ENCODE results near the gene DAAM2. TPM values are rescaled to one million over a fixed set of nuclear protein-coding genes. Genes with fewer than 3 reads are reported as not detected.

Gene DAAM2
- total RNA-seq, 1 donor from 2014 or later, result 22.1 TPM

- Histone ChIP-seq H3K27me3 (no peaks in the 10 kb centered on the region), H3K4me1 (peaks cover 16% of the 10 kb centered on the region), H3K4me3 (no peak overlapping the region), H3K36me3 (no peaks in the 10 kb centered on the region), H3K27ac (peak overlapping the region; percentile 6), H3K9me3 (no peaks in the 10 kb centered on the region)
- intact Hi-C loops (cut with DNase I), result no loop called here
- no peak for DNase-seq (ENCODE audit: extremely low spot score in 2 of 2)
- TF ChIP-seq CTCF (IDR thresholded peaks at IDR 0.05) (no peak), POLR2AphosphoS5 (IDR thresholded peaks at IDR 0.05; ENCODE audit: insufficient read depth in 1 of 2, low read depth in 1 of 2) (no peak), POLR2A (IDR thresholded peaks at IDR 0.05) (no peak)
Observed at GRCh38 chr6:39840781-39841180, 48.6 kb downstream of the DAAM2 start.

- H3K27me3 ChIP-seq, result no peaks in the 10 kb centered on the region
- intact Hi-C loops (cut with DNase I), result no loop called here
- no peak for DNase-seq (ENCODE audit: extremely low spot score in 2 of 2)
- no peaks in the 10 kb centered on the region for H3K9me3 ChIP-seq
- no peak for TF ChIP-seq CTCF (IDR thresholded peaks at IDR 0.05)
- H3K27ac ChIP-seq, result no peak overlapping the region
- no peak overlapping the region for H3K4me3 ChIP-seq
- H3K4me1 ChIP-seq, result peaks cover 11% of the 10 kb centered on the region
- H3K36me3 ChIP-seq, result no peaks in the 10 kb centered on the region
Observed at GRCh38 chr6:39841291-39841690, 49.1 kb downstream of the DAAM2 start.

GRCh38 chr6:39841923-39842322, 49.7 kb downstream of the DAAM2 start:
- Histone ChIP-seq H3K27ac (no peak overlapping the region), H3K4me1 (peaks cover 11% of the 10 kb centered on the region), H3K4me3 (no peak overlapping the region), H3K9me3 (no peaks in the 10 kb centered on the region), H3K27me3 (no peaks in the 10 kb centered on the region), H3K36me3 (no peaks in the 10 kb centered on the region)
- TF ChIP-seq POLR2AphosphoS5 (IDR thresholded peaks at IDR 0.05; ENCODE audit: insufficient read depth in 1 of 2, low read depth in 1 of 2), result no peak
- TF ChIP-seq POLR2A (IDR thresholded peaks at IDR 0.05), result no peak
- no peak for TF ChIP-seq CTCF (IDR thresholded peaks at IDR 0.05)
- DNase-seq (ENCODE audit: extremely low spot score in 2 of 2), result no peak
- intact Hi-C loops (cut with DNase I), result no loop called here

- intact Hi-C loops (cut with DNase I), result no loop called here
- Histone ChIP-seq H3K36me3 (no peaks in the 10 kb centered on the region), H3K27ac (no peak overlapping the region), H3K4me3 (no peak overlapping the region), H3K4me1 (peaks cover 16% of the 10 kb centered on the region), H3K27me3 (no peaks in the 10 kb centered on the region), H3K9me3 (no peaks in the 10 kb centered on the region)
- no peak for DNase-seq (ENCODE audit: extremely low spot score in 2 of 2)
- no peak for TF ChIP-seq POLR2A (IDR thresholded peaks at IDR 0.05)
- TF ChIP-seq POLR2AphosphoS5 (IDR thresholded peaks at IDR 0.05; ENCODE audit: insufficient read depth in 1 of 2, low read depth in 1 of 2), result no peak
- no peak for TF ChIP-seq CTCF (IDR thresholded peaks at IDR 0.05)
Observed at GRCh38 chr6:39843305-39844020, 51.3 kb downstream of the DAAM2 start.

GRCh38 chr6:39844866-39845265, 52.7 kb downstream of the DAAM2 start:
- TF ChIP-seq POLR2A (IDR thresholded peaks at IDR 0.05) (no peak), CTCF (IDR thresholded peaks at IDR 0.05) (no peak), POLR2AphosphoS5 (IDR thresholded peaks at IDR 0.05; ENCODE audit: insufficient read depth in 1 of 2, low read depth in 1 of 2) (no peak)
- DNase-seq (ENCODE audit: extremely low spot score in 2 of 2), result no peak
- H3K4me3 ChIP-seq, result no peak overlapping the region
- no peaks in the 10 kb centered on the region for H3K9me3 ChIP-seq
- intact Hi-C loops (cut with DNase I), result no loop called here
- no peak overlapping the region for H3K27ac ChIP-seq
- no peaks in the 10 kb centered on the region for H3K36me3 ChIP-seq
- no peaks in the 10 kb centered on the region for H3K27me3 ChIP-seq
- peaks cover 16% of the 10 kb centered on the region for H3K4me1 ChIP-seq

All from vagina (tissue), 2 donors.